HepG2 (cell line): ENCODE data around the gene KLHL40. TPM values are rescaled to one million over a fixed set of nuclear protein-coding genes. Genes with fewer than 3 reads are reported as not detected.

Source experiments
- ATAC-seq: fragments of 200-7000 bp; cut with Tn5 transposase; 3 replicates; pipeline ENCODE4 v1.9.1; 2020; ENCODE audit warnings: mild to moderate bottlenecking, moderate library complexity
- BruUV-seq: library from RNA; stranded (reverse); fragments of 400-500 nt; replicated peaks from 2 replicates; lab custom pipeline; 2021; lab: Mats Ljungman, UMichigan
- CTCF ChIA-PET: fragments of 300-600 bp; formaldehyde crosslinking; extraction: SDS; loops from one replicate; lab custom pipeline; 2021; ENCODE audit warnings: low total read pairs, inconsistent platforms, low intra/inter-chr PET ratio; lab: Yijun Ruan, JAX
- POLR2A ChIA-PET: fragments of 350-600 bp; sonication (Branson Sonifier 250); formaldehyde crosslinking; loops from one replicate; lab custom pipeline; 2020; ENCODE audit warnings: antibody characterized with exemption, inconsistent platforms; lab: Yijun Ruan, JAX
- DNase-seq: peaks from one replicate; pipeline ENCODE4 v3.0.0-alpha.2; 2015; ENCODE audit warnings: low spot score
- FAIRE-seq: peaks from 3 replicates; lab custom pipeline; 2011; peaks lifted over from hg19 to GRCh38; lab: Jason Lieb, UNC
- H2AFZ ChIP-seq: one replicate; pipeline ENCODE4 v1.6.1; 2011; ENCODE audit warnings: low read length, inconsistent platforms
- H3K27ac ChIP-seq: fragments of 300-600 bp; 3 replicates; pipeline ENCODE4 v1.8.0; 2011; ENCODE audit warnings: mixed run types, mild to moderate bottlenecking, mixed read lengths, low read length, inconsistent platforms; ENCODE audit not compliant: insufficient read depth; ENCODE audit errors: extremely low read length
- H3K27me3 ChIP-seq, 2 experiments: fragments of 200-600 bp in 1 of 2; 2 replicates in 1 of 2; 3 replicates in 1 of 2; pipeline versions ENCODE4 v1.6.0 to v1.8.0; 2011; ENCODE audit warnings: low read length in 2 of 2, mild to moderate bottlenecking in 2 of 2, moderate library complexity in 2 of 2, inconsistent platforms in 1 of 2; ENCODE audit not compliant: insufficient read depth in 2 of 2, control insufficient read depth in 1 of 2
- H3K36me3 ChIP-seq, 2 experiments: fragments of 200-600 bp in 1 of 2; replicated peaks in 1 of 2; 2 replicates in 1 of 2; 3 replicates in 1 of 2; pipeline versions ENCODE4 v1.5.1 to v1.8.0; 2011; ENCODE audit warnings: low read length in 2 of 2, inconsistent platforms in 1 of 2; ENCODE audit not compliant: insufficient read depth in 2 of 2, control insufficient read depth in 1 of 2
- H3K4me1 ChIP-seq: 2 replicates; pipeline ENCODE4 v1.5.1; 2012; ENCODE audit warnings: low read length, inconsistent platforms; ENCODE audit not compliant: insufficient read depth
- H3K4me2 ChIP-seq: 2 replicates; pipeline ENCODE4 v1.6.0; 2011; ENCODE audit warnings: low read depth, low read length, inconsistent platforms
- H3K4me3 ChIP-seq, 3 experiments: fragments of 200-600 bp in 1 of 3; sonication (generic), shearing (Covaris generic) in 1 of 3; replicated peaks in 1 of 3; 2 replicates each; pipeline ENCODE4 v1.5.1; 2011 to 2016; ENCODE audit warnings: low read length in 3 of 3, inconsistent platforms in 2 of 3, low read depth in 2 of 3, mild to moderate bottlenecking in 2 of 3, control low read depth in 1 of 3, mixed read lengths in 1 of 3; ENCODE audit not compliant: insufficient read depth in 1 of 3
- H3K79me2 ChIP-seq: one replicate; pipeline ENCODE4 v1.6.1; 2011; ENCODE audit warnings: low read length, inconsistent platforms; ENCODE audit not compliant: insufficient read depth
- H3K9ac ChIP-seq: 2 replicates; pipeline ENCODE4 v1.6.0; 2011; ENCODE audit warnings: mild to moderate bottlenecking, low read depth, low read length, inconsistent platforms; ENCODE audit not compliant: insufficient read depth
- H3K9me3 ChIP-seq: 2 replicates; pipeline ENCODE4 v1.5.1; 2012; ENCODE audit warnings: mild to moderate bottlenecking, low read length
- H4K20me1 ChIP-seq: 2 replicates; pipeline ENCODE4 v1.6.0; 2011; ENCODE audit warnings: inconsistent platforms, mild to moderate bottlenecking, low read length, moderate library complexity; ENCODE audit not compliant: insufficient read depth
- AGO2 ChIP-seq: fragments of 200-400 bp; formaldehyde crosslinking; optimal IDR thresholded peaks from 2 replicates; pipeline ENCODE3; 2017; ENCODE audit warnings: mild to moderate bottlenecking, low read depth, low read length, moderate library complexity
- ELF4 ChIP-seq: sonication (generic); formaldehyde crosslinking; IDR thresholded peaks from 2 replicates; pipeline ENCODE4 v1.5.0; 2020; ENCODE audit warnings: missing genetic modification reagents, mild to moderate bottlenecking, moderate library complexity, borderline replicate concordance
- HMGXB3 ChIP-seq: sonication (generic); formaldehyde crosslinking; IDR thresholded peaks from 2 replicates; pipeline ENCODE4 v1.4.0; 2020; ENCODE audit warnings: missing genetic modification reagents, borderline replicate concordance
- RBFOX2 ChIP-seq: fragments of 200-400 bp; formaldehyde crosslinking; IDR thresholded peaks from 2 replicates; pipeline ENCODE4 v1.6.1; 2017; ENCODE audit warnings: low read depth, mild to moderate bottlenecking, low read length
- SP4 ChIP-seq: sonication (generic); formaldehyde crosslinking; IDR thresholded peaks from 2 replicates; pipeline ENCODE4 v1.8.1; 2023; ENCODE audit warnings: mild to moderate bottlenecking, missing genetic modification reagents
- SRSF1 ChIP-seq: fragments of 200-400 bp; formaldehyde crosslinking; optimal IDR thresholded peaks from 2 replicates; pipeline ENCODE3; 2017; ENCODE audit warnings: mild to moderate bottlenecking, low read depth, low read length, moderate library complexity
- TBX2 ChIP-seq: sonication (generic); formaldehyde crosslinking; IDR thresholded peaks from 2 replicates; pipeline ENCODE4 v1.5.0; 2020; ENCODE audit warnings: missing genetic modification reagents, mild to moderate bottlenecking, borderline replicate concordance
- ZBTB44 ChIP-seq: sonication (generic); formaldehyde crosslinking; IDR thresholded peaks from 2 replicates; pipeline ENCODE4 v1.4.0; 2020; ENCODE audit warnings: missing genetic modification reagents
- ZFP1 ChIP-seq: IDR thresholded peaks from 2 replicates; pipeline ENCODE4 v1.6.1; 2016
- ZNF33A ChIP-seq: sonication (generic); formaldehyde crosslinking; IDR thresholded peaks from 2 replicates; pipeline ENCODE4 v1.5.1; 2020; ENCODE audit warnings: missing genetic modification reagents, mild to moderate bottlenecking, moderate library complexity, borderline replicate concordance
- ZNF34 ChIP-seq: sonication (generic); formaldehyde crosslinking; IDR thresholded peaks from 2 replicates; pipeline ENCODE4 v1.4.0; 2020; ENCODE audit warnings: mild to moderate bottlenecking, missing genetic modification reagents, borderline replicate concordance
- ZNF530 ChIP-seq: sonication (generic); formaldehyde crosslinking; IDR thresholded peaks from 2 replicates; pipeline ENCODE4 v1.5.0; 2020; ENCODE audit warnings: low read depth, mild to moderate bottlenecking, missing genetic modification reagents
- ZNF710 ChIP-seq: sonication (generic); formaldehyde crosslinking; IDR thresholded peaks from 2 replicates; pipeline ENCODE4 v1.5.0; 2020; ENCODE audit warnings: mild to moderate bottlenecking, missing genetic modification reagents, borderline replicate concordance
- WGBS: methylation state at CpG from one replicate; pipeline ENCODE4 v1.1.6; 2017; ENCODE audit warnings: low lambda C conversion rate; 5-methylcytosine and 5-hydroxymethylcytosine counted together
- in situ Hi-C: cut with HindIII; loops from 2 replicates; pipeline ENCODE4 v1.10.0; 2017; ENCODE audit warnings: low pct_unique_long_range_greater_than_20kb; ENCODE audit not compliant: extremely low pct_ligation_motif_present
- intact Hi-C: fragments of 100-400 bp; cut with micrococcal nuclease; formaldehyde crosslinking; loops from one replicate; pipeline ENCODE4 v1.10.0; 2022; ENCODE audit not compliant: unreplicated experiment
- polyA plus RNA-seq, 8 experiments: library from polyadenylated mRNA; depleted of rRNA in 3 of 8; stranded (reverse) in 7 of 8; unstranded in 1 of 8; fragments of >200 nt; fragmentation: Illumina TruSeq in 4 of 8; extraction: Trizol in 4 of 8; gene quantifications; 2 replicates each; pipeline versions ENCODE4 v1.2.1 to v1.2.3, GENCODE V29; 2011 to 2016; ENCODE audit warnings: low read depth in 4 of 8, missing spikeins in 1 of 8, mixed read lengths in 1 of 8; ENCODE audit not compliant: insufficient read depth in 1 of 8
- total RNA-seq, 5 experiments: library from RNA; depleted of rRNA; stranded (reverse); fragments of >200 nt; fragmentation: Illumina TruSeq; extraction: Trizol; gene quantifications; 2 replicates each; pipeline ENCODE4 v1.2.3, GENCODE V29; 2016; ENCODE audit warnings: low read depth in 1 of 5
- TF ChIP-seq, protein P1 (sequence below): sonication (generic); formaldehyde crosslinking; conservative IDR thresholded peaks from 2 replicates; pipeline ENCODE4 v1.4.0; 2020; ENCODE audit warnings: missing genetic modification reagents

The KLHL40 gene
- total and polyA plus RNA-seq, 2 of the 13 experiments (the other 11 are each of a cell fraction or from before 2014, with no cell fraction given): not detected

DNA sequence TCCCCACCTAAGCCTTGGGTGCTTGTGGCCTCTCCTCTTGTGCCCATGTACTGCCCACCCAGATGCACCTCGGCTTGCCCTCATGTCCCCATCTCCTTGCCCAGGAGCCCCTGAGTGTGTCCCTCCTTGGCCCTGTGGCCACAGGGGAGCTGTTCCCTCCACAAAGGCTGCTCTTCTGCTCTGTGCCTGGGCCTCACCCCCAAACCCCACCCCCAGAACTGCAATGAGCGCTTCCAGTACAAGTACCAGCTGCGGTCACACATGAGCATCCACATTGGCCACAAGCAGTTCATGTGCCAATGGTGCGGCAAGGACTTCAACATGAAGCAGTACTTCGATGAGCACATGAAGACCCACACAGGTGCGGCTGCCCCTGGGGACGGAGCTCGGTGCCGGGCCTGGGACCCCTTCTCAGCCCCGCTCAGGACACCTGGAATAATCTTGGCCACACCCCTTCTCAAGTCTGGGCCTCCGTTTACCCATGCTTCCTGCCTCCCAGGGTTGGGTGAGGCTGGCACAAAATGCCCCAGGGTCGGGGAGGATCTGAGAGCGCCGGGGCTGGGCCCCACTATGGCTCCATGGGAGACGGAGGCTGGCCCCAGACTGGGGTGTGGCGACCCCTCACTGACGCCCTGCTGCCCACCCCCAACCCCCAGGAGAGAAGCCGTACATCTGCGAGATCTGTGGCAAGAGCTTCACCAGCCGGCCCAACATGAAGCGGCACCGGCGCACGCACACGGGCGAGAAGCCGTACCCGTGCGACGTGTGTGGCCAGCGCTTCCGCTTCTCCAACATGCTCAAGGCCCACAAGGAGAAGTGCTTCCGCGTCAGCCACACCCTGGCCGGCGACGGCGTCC, 21.5 kb upstream of the KLHL40 start:
- Histone ChIP-seq H3K79me2 (no peaks in the 10 kb centered on the region), H4K20me1 (no peaks in the 10 kb centered on the region), H3K36me3 (no peaks in the 10 kb centered on the region), H3K4me3 (no peak overlapping the region), H3K9me3 (no peaks in the 10 kb centered on the region), H2AFZ (no peak overlapping the region), H3K27ac (no peak overlapping the region), H3K9ac (no peak overlapping the region), H3K4me2 (no peak overlapping the region), H3K4me1 (peaks cover 12% of the 10 kb centered on the region), H3K27me3 (no peaks in the 10 kb centered on the region)
- POLR2A ChIA-PET: no interaction called here
- no TSS peak for BruUV-seq
- DNase-seq: no peak
- no peak for FAIRE-seq
- CTCF ChIA-PET: no interaction called here
- ATAC-seq: no peak
- WGBS: 92% methylated on average over 9 of the region's 38 CpGs
- in situ Hi-C loops (no loop called here), intact Hi-C loops (no loop called here)
- TF ChIP-seq ZNF530 (no peak), ZBTB44 (no peak), ZNF34 (CRISPR knock-in tag) (no peak), HMGXB3 (no peak), ELF4 (CRISPR knock-in tag) (no peak), AGO2 (no peak), RBFOX2 (no peak), ZFP1 (CRISPR knock-in tag) (no peak), SP4 (CRISPR knock-in tag) (no peak), ZNF710 (CRISPR knock-in tag) (no peak), SRSF1 (no peak), ZNF33A (CRISPR knock-in tag) (no peak), TBX2 (no peak)
- TF ChIP-seq, protein P1, sequence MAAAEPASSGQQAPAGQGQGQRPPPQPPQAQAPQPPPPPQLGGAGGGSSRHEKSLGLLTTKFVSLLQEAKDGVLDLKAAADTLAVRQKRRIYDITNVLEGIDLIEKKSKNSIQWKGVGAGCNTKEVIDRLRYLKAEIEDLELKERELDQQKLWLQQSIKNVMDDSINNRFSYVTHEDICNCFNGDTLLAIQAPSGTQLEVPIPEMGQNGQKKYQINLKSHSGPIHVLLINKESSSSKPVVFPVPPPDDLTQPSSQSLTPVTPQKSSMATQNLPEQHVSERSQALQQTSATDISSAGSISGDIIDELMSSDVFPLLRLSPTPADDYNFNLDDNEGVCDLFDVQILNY (CRISPR knock-in tag): no peak
